ENCODE results near the gene ADRA1B. TPM values are rescaled to one million over a fixed set of nuclear protein-coding genes. Genes with fewer than 3 reads are reported as not detected.
"Not testable (repeated sequence)": the region's sequence is repeated elsewhere in the genome, so short reads cannot be mapped to it uniquely, and the experiment has no call there.

Gene ADRA1B
- total RNA-seq, 2 donors from 2014 or later = not detected

DNA sequence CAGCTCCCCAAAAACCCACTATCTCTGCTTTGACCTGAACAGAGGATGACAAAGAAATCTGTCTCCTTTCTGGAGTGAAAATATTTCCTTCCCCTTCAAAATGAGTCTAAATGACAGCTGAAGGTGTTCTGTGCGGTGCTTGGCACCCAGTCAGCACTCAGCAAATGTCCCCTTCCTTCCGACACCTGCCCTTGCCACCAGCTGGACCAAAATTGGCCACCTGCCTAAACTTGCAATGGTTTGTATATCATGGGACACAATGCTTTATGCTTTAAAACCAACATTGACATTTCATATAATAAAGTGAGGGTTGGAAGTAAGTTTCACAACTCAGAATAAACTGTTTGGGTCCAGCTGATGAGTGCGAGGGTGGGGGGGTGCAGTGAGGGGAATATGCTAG lies 85.2 kb downstream of the ADRA1B start:
- ATAC-seq (replicated peaks in 1 of 2) (no peak), DNase-seq (no peak)
- no peaks in the 10 kb centered on the region for H3K4me1 Mint-ChIP-seq (ENCODE audit: low read depth)
- no peaks in the 10 kb centered on the region for H3K9me3 Mint-ChIP-seq
- peaks cover 16% of the 10 kb centered on the region for H3K27me3 Mint-ChIP-seq (ENCODE audit: low read depth)
- no peak overlapping the region for H3K27ac Mint-ChIP-seq
- H3K4me3 Mint-ChIP-seq = no peak overlapping the region
- H3K36me3 Mint-ChIP-seq (ENCODE audit: insufficient read depth in 2 of 2) = no peaks in the 10 kb centered on the region

- DNase-seq (no peak), ATAC-seq (replicated peaks in 1 of 2) (no peak)
- Mint-ChIP-seq H3K4me1 (ENCODE audit: low read depth) (peaks cover 32% of the 10 kb centered on the region), H3K27ac (no peak overlapping the region), H3K36me3 (ENCODE audit: insufficient read depth in 2 of 2) (peaks cover 4 to 7% of the 10 kb centered on the region in 2 donors), H3K9me3 (no peaks in the 10 kb centered on the region), H3K4me3 (no peak overlapping the region), H3K27me3 (ENCODE audit: low read depth) (peaks cover 5% of the 10 kb centered on the region)
Measured at GRCh38 chr5:160007514-160007913, 91.2 kb downstream of the ADRA1B start.

- H3K27me3 Mint-ChIP-seq (ENCODE audit: low read depth); H3K27ac Mint-ChIP-seq; H3K36me3 Mint-ChIP-seq (ENCODE audit: insufficient read depth in 2 of 2); ATAC-seq (replicated peaks in 1 of 2); DNase-seq; H3K9me3 Mint-ChIP-seq: not testable (repeated sequence)
- Mint-ChIP-seq H3K4me3 (peak overlapping the region in 1 of 2 donors; percentile 20), H3K4me1 (ENCODE audit: low read depth) (peaks cover 32% of the 10 kb centered on the region)
Measured at GRCh38 chr5:160008529-160008876, 92.2 kb downstream of the ADRA1B start.

DNA sequence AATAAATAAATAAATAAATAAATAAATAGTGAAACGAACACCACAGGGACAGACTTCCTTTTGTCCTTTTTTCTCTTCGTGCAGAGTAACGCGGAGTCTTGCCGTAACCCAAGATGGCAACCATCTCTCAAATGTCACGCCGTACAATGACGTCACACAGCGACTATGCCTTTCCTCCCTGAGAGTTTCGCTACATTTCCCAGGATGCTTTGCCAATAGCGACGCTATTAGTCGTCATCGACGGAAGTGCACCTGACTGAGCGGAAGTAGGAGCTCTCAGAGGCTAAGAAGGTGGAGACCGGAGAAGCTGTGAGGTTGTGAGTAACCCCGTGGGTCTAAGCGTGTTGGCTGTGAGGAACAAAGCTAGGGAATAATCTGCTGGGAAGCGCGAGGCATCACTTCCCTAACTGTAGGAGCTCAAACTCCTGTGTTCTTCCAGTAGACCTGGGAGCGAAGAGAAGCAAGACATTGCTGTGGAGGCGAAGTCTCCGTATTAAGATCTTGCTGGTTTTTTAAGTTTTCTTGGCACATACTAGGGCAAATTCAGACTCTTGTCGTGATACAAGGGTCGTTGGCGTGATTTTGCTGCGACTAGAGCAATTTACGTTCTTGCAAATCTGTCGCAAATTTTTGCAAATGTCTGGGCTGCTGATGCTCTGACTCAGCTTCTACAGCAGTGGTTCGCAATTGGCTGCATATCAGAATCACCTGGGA lies 92.8 kb downstream of the ADRA1B start, which contains the start of gene TTC1:
TSS of gene TTC1 (plus strand) at position 263 of the 714 bp plus-strand sequence. CDS start 1,390 bp downstream, outside the sequence.
- Mint-ChIP-seq H3K4me1 (ENCODE audit: low read depth) (peaks cover 32% of the 10 kb centered on the region), H3K4me3 (peak within 1 kb of the TSS; percentile 82 to 90), H3K27me3 (ENCODE audit: low read depth) (no peaks in the 10 kb centered on the region), H3K36me3 (ENCODE audit: insufficient read depth in 2 of 2) (peaks cover 4 to 10% of the 10 kb centered on the region in 2 donors), H3K9me3 (no peaks in the 10 kb centered on the region), H3K27ac (peak within 1 kb of the TSS; percentile 88)
- DNase-seq = peak; percentile 90 to 93
- peak; percentile 100 for ATAC-seq (replicated peaks in 1 of 2)

DNA sequence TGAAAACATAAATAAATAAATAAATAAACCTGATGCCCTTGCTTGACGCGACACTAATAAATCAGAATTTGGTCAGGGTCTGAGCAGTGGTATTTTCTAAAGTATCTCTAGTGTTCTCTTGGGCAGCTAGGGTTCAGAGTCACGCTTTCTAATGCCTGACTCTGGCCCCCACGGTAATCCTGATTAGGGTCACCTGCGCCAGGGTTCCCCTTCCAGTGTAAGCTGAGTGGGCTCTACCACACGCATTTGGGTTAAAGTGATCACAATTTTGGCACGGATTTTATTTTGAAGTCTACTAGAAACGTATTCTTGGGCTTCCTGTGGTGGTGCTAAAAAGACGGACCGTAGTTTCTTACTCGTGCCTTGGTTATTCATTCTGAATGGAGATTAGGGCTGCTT lies 93.3 kb downstream of the ADRA1B start:
- H3K27ac Mint-ChIP-seq = peak overlapping the region; percentile 88
- H3K9me3 Mint-ChIP-seq = no peaks in the 10 kb centered on the region
- H3K4me3 Mint-ChIP-seq = peak overlapping the region; percentile 82 to 90
- DNase-seq (no peak), ATAC-seq (replicated peaks in 1 of 2) (peak; percentile 8)
- no peaks in the 10 kb centered on the region for H3K27me3 Mint-ChIP-seq (ENCODE audit: low read depth)
- H3K4me1 Mint-ChIP-seq (ENCODE audit: low read depth) = peaks cover 32% of the 10 kb centered on the region
- H3K36me3 Mint-ChIP-seq (ENCODE audit: insufficient read depth in 2 of 2) = peaks cover 4 to 10% of the 10 kb centered on the region in 2 donors

DNA sequence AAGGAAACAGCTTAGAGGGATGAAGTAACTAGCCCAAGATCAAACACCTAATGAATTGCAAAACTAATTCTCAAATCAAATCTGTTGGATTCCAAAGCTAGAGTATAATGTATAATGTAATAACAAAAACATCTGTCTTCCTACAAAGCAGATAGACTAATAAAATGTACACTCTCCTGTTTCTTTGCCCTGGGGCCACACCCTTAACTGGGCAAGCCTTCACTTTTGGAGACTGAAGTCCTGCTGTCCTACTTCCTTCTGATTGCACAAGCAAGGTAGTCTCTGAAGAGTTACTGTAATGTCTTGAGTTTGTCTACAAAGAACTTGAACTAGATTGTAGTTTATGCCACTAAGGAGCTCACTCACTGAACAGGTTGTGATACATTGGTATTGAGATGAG lies 95.2 kb downstream of the ADRA1B start:
- H3K27ac Mint-ChIP-seq = no peak overlapping the region
- H3K4me3 Mint-ChIP-seq = peak overlapping the region; percentile 71 to 90
- H3K36me3 Mint-ChIP-seq (ENCODE audit: insufficient read depth in 2 of 2) = peaks cover 4 to 10% of the 10 kb centered on the region in 2 donors
- DNase-seq = no peak
- no peaks in the 10 kb centered on the region for H3K27me3 Mint-ChIP-seq (ENCODE audit: low read depth)
- H3K4me1 Mint-ChIP-seq (ENCODE audit: low read depth) = peaks cover 32% of the 10 kb centered on the region
- no peaks in the 10 kb centered on the region for H3K9me3 Mint-ChIP-seq
- ATAC-seq (replicated peaks in 1 of 2) = no peak

GRCh38 chr5:160014197-160014596 lies 97.9 kb downstream of the ADRA1B start:
- not testable (repeated sequence) for H3K27ac Mint-ChIP-seq; H3K36me3 Mint-ChIP-seq (ENCODE audit: insufficient read depth in 2 of 2); DNase-seq; H3K4me3 Mint-ChIP-seq; H3K27me3 Mint-ChIP-seq (ENCODE audit: low read depth); H3K9me3 Mint-ChIP-seq; ATAC-seq (replicated peaks in 1 of 2)
- H3K4me1 Mint-ChIP-seq (ENCODE audit: low read depth) = peaks cover 25% of the 10 kb centered on the region

DNA sequence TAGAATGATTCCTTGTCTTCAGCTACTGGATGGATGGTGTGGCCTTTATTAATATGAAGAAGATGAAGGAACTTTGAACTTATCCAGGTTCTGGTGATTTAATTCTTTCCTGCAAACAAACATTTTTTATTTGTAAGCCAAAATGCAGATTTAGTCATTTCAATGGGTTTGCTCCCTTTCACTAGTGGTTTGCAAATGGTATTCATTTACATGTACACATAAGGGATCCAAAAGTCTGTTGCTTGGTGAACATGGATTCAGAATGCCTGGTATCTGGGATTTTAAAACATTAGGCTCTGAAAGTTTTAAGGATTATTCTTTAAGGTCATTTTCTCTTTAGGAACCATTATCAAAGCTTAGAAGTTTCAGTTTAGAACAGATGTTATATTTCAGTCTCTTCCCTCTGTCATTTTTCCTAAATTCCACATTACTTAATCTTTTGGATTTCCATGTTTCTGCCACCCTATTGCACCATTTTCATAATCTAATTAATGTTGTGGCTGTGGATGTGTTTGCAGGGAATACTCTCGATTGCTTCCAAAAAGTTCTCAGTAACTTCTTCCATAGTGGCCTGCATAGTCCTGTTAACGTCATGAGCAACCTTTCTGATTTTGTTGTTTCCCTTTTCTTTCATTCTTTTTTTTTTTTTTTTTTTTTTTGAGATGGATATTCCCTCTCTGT lies 102.8 kb downstream of the ADRA1B start:
- Mint-ChIP-seq H3K4me3 (no peak overlapping the region), H3K9me3 (no peaks in the 10 kb centered on the region), H3K27ac (no peak overlapping the region), H3K27me3 (ENCODE audit: low read depth) (no peaks in the 10 kb centered on the region), H3K4me1 (ENCODE audit: low read depth) (peaks cover 12% of the 10 kb centered on the region), H3K36me3 (ENCODE audit: insufficient read depth in 2 of 2) (peaks cover 0 to 9% of the 10 kb centered on the region in 2 donors)
- ATAC-seq (replicated peaks in 1 of 2) = no peak
- DNase-seq = no peak

- H3K4me1 Mint-ChIP-seq (ENCODE audit: low read depth) = peaks cover 12% of the 10 kb centered on the region
- ATAC-seq (replicated peaks in 1 of 2) (peak in 1 of 2 donors; percentile 32), DNase-seq (no peak)
- H3K27me3 Mint-ChIP-seq (ENCODE audit: low read depth) = no peaks in the 10 kb centered on the region
- H3K9me3 Mint-ChIP-seq = no peaks in the 10 kb centered on the region
- peak overlapping the region; percentile 66 for H3K27ac Mint-ChIP-seq
- H3K36me3 Mint-ChIP-seq (ENCODE audit: insufficient read depth in 2 of 2) = peaks cover 0 to 9% of the 10 kb centered on the region in 2 donors
- H3K4me3 Mint-ChIP-seq = no peak overlapping the region
Measured at GRCh38 chr5:160020266-160020770, 104.0 kb downstream of the ADRA1B start.

DNA sequence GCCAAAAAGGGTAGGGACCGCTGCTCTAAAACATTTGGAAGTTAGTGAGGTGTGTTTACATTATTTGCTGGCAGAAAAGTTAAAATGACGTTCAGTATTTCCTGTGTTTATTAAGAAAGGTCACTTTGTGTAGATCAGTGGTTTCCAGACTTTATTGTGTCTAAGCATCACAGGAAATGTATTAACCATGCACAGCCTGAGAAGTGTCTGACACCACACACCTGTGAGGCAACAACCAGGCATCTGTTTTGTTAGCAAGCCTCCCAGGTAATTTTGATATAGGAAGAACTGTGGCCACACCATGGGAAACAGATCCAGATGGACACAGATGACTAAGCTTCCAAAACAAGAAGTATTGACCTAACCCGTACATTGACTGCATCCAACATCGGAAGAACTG lies 104.7 kb downstream of the ADRA1B start:
- no peaks in the 10 kb centered on the region for H3K9me3 Mint-ChIP-seq
- H3K36me3 Mint-ChIP-seq (ENCODE audit: insufficient read depth in 2 of 2) = peaks cover 2 to 9% of the 10 kb centered on the region in 2 donors
- H3K27ac Mint-ChIP-seq = no peak overlapping the region
- no peaks in the 10 kb centered on the region for H3K27me3 Mint-ChIP-seq (ENCODE audit: low read depth)
- H3K4me1 Mint-ChIP-seq (ENCODE audit: low read depth) = peaks cover 12% of the 10 kb centered on the region
- ATAC-seq (replicated peaks in 1 of 2) (no peak), DNase-seq (no peak)
- no peak overlapping the region for H3K4me3 Mint-ChIP-seq

DNA sequence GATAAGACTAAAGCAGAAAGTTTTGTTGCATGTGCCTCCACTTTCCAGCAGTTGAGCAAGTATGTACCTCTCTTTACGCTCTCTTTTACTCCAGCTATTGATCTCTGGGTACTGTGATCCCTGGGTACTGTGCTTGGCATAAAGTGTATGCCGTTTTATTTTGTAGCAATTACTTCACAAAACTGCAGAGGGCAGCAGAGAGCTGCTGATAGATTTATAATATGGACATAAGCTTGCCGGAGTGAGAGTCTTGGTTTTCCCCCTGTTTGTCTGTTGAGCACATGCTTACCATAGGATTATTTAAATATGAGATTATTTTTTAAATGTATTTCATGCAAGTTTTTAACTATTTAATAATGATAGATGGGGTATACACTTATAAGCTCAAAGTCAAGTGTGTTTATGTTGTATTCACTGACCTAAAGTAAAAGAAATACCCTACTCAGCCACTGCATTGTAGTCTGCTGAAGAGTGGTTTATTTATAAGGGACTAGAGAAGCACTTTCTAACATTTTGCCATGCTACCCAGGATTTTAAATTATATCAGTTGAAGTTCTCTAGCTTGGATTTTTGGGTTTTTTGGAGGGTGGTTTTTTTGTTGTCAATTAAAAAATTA lies 105.7 kb downstream of the ADRA1B start:
- Mint-ChIP-seq H3K4me3 (no peak overlapping the region), H3K4me1 (ENCODE audit: low read depth) (peaks cover 12% of the 10 kb centered on the region), H3K9me3 (no peaks in the 10 kb centered on the region), H3K27ac (no peak overlapping the region), H3K27me3 (ENCODE audit: low read depth) (no peaks in the 10 kb centered on the region), H3K36me3 (ENCODE audit: insufficient read depth in 2 of 2) (peaks cover 2 to 9% of the 10 kb centered on the region in 2 donors)
- peak; percentile 80 to 88 for ATAC-seq (replicated peaks in 1 of 2)
- peak; percentile 41 to 59 for DNase-seq
